HG03520 (cell line): ENCODE data around the gene LRRN2.

ENCODE experiments used
- ATAC-seq: cut with Tn5 transposase; IDR thresholded peaks from one replicate; pipeline ENCODE4 v1.9.1; 2021; ENCODE audit warnings: mild to moderate bottlenecking, moderate library complexity; ENCODE audit not compliant: unreplicated experiment

Gene LRRN2

GRCh38 chr1:204712708-204713430, 27.3 kb upstream of the LRRN2 start:
- no peak for ATAC-seq

- no peak for ATAC-seq
Observed at GRCh38 chr1:204711947-204712701, 26.6 kb upstream of the LRRN2 start.

GRCh38 chr1:204711103-204711946, 25.8 kb upstream of the LRRN2 start:
- no peak for ATAC-seq

GRCh38 chr1:204709960-204710912, 24.7 kb upstream of the LRRN2 start:
- no peak for ATAC-seq

GRCh38 chr1:204709021-204709420, 23.5 kb upstream of the LRRN2 start:
- no peak for ATAC-seq

- ATAC-seq = no peak
Observed at GRCh38 chr1:204706838-204707509, 21.4 kb upstream of the LRRN2 start.

- no peak for ATAC-seq
Observed at GRCh38 chr1:204705888-204706837, 20.6 kb upstream of the LRRN2 start.

- no peak for ATAC-seq
Observed at GRCh38 chr1:204705493-204705811, 19.9 kb upstream of the LRRN2 start.

- no peak for ATAC-seq
Observed at GRCh38 chr1:204704794-204705492, 19.4 kb upstream of the LRRN2 start.

- ATAC-seq = no peak
Observed at GRCh38 chr1:204703826-204704612, 18.5 kb upstream of the LRRN2 start.

GRCh38 chr1:204703268-204703664, 17.7 kb upstream of the LRRN2 start:
- ATAC-seq = no peak

GRCh38 chr1:204702552-204703267, 17.2 kb upstream of the LRRN2 start:
- ATAC-seq = no peak

GRCh38 chr1:204701229-204701628, 15.7 kb upstream of the LRRN2 start:
- ATAC-seq = no peak

GRCh38 chr1:204697893-204698292, 12.4 kb upstream of the LRRN2 start:
- no peak for ATAC-seq

GRCh38 chr1:204696606-204697005, 11.1 kb upstream of the LRRN2 start:
- ATAC-seq = no peak

- ATAC-seq = no peak
Observed at GRCh38 chr1:204695692-204696091, 10.2 kb upstream of the LRRN2 start.

- no peak for ATAC-seq
Observed at GRCh38 chr1:204694145-204694544, 8.6 kb upstream of the LRRN2 start.
